Memory B cell (primary cell): Measurements from ENCODE around the gene ITGA8.

Experiments used
- ATAC-seq: fragments of 150-1000 bp; cut with Tn5 transposase; 2 replicates; pipeline ENCODE4 v1.10.0; 2021; ENCODE audit warnings: low read depth, mild to moderate bottlenecking, moderate library complexity
- DNase-seq, 2 donors: peaks; one replicate each; pipeline ENCODE4 v3.0.0; 2022; ENCODE audit warnings: low spot score in 2 of 2
- H3K27ac Mint-ChIP-seq: one replicate; pipeline ENCODE4 v1.8.0; 2022; ENCODE audit warnings: mild to moderate bottlenecking, moderate library complexity, mixed read lengths
- H3K27me3 Mint-ChIP-seq: one replicate; pipeline ENCODE4 v1.8.0; 2022; ENCODE audit warnings: mixed read lengths
- H3K36me3 Mint-ChIP-seq: one replicate; pipeline ENCODE4 v1.8.0; 2022; ENCODE audit warnings: mild to moderate bottlenecking, mixed read lengths
- H3K4me1 Mint-ChIP-seq: one replicate; pipeline ENCODE4 v1.8.0; 2022; ENCODE audit warnings: mixed read lengths
- H3K4me3 Mint-ChIP-seq: one replicate; pipeline ENCODE4 v1.8.0; 2022; ENCODE audit warnings: mild to moderate bottlenecking, moderate library complexity, mixed read lengths
- H3K9me3 Mint-ChIP-seq: one replicate; pipeline ENCODE4 v1.8.0; 2022; ENCODE audit warnings: mixed read lengths

The ITGA8 gene

DNA sequence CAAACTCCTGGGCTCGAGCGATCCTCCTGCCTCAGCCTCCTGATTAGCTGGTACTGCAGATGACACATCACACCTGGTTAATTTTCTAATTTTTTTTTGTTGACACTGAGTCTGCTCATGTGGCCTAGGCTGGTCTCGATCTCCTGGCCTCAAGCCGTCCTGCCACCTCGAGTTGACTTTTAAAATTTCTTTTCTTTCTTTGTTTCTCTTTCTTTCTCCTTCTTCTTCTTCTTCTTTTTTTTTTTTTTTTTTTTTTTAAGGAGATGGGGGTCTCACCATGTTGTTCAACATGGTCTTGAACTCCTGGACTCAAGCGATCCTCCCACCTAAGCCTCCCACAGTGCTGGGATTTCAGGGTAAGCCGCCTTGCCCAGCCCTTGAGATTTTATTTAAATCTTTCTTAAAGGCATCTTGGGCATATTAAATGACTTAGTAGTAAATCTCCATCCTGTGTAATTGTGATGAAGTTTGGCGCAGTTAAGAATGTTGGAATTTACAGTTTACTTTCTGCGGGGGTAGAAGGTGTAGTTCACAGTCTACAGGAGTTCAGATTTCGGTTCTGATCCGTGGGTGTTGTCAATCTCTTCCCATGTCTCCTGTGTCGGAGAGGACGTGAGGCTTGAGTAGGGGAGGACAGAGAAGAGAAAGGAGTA lies 1.0 kb upstream of the ITGA8 start:
- no peak overlapping the region for H3K4me3 Mint-ChIP-seq
- H3K27ac Mint-ChIP-seq, result no peak overlapping the region
- peaks cover 20% of the 10 kb centered on the region for H3K27me3 Mint-ChIP-seq

DNA sequence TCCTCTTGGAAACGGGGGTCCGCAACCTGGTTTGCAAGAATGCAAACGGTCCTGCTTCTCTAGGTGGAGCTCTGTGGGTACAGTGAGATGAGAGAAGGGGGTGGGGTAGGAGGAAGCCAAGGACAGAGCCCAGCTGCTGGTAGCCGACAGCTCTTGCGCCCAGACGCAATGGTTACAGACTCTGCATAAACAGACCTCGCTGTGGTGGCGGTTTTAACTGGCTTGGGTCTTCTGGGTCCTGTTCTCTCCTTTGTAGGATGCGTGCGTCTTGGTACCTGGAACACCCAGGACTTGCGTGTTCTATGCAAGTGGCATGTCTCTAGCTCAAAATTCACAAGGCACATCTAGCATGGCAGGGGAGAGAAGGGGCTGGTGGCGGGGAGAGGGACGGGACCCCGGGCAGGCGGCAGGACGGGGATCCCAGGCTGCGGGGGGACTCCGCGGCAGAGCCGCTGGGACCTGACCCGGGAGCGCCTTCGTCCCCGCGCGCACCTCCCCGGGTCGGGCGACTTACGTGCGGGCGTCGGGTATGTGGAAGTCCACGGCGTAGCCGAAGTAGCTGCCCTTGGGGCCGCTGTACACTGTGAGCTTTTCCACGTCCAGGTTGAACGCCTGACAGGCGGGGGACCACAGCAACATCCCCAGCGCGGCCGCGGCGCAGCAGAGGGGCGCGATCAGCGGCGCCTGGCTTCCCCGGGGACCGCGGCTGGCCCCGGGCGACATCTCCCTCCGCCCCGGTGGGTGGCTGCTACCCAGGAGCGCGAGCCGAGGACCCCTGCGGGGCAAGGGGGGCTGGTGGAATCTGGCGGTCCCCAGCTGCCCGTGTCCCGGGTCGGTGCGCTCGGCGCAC lies 448 bp downstream of the ITGA8 start:
- no peak overlapping the region for H3K4me3 Mint-ChIP-seq
- no peaks in the 10 kb centered on the region for H3K9me3 Mint-ChIP-seq
- no peak for DNase-seq
- no peak for ATAC-seq
- no peaks in the 10 kb centered on the region for H3K36me3 Mint-ChIP-seq
- no peak overlapping the region for H3K27ac Mint-ChIP-seq
- no peaks in the 10 kb centered on the region for H3K4me1 Mint-ChIP-seq
- peaks cover 20% of the 10 kb centered on the region for H3K27me3 Mint-ChIP-seq

More for the DNA sequence above, 1.0 kb upstream of the ITGA8 start:
- ATAC-seq, result no peak
- Mint-ChIP-seq H3K36me3 (no peaks in the 10 kb centered on the region), H3K4me1 (no peaks in the 10 kb centered on the region), H3K9me3 (no peaks in the 10 kb centered on the region)
- no peak for DNase-seq

- peaks cover 20% of the 10 kb centered on the region for H3K27me3 Mint-ChIP-seq
- no peak overlapping the region for H3K27ac Mint-ChIP-seq
- H3K4me3 Mint-ChIP-seq, result no peak overlapping the region
- ATAC-seq, result no peak
- no peaks in the 10 kb centered on the region for H3K4me1 Mint-ChIP-seq
- no peaks in the 10 kb centered on the region for H3K9me3 Mint-ChIP-seq
- no peak for DNase-seq
- no peaks in the 10 kb centered on the region for H3K36me3 Mint-ChIP-seq
Observed at GRCh38 chr10:15718694-15719048, 1.1 kb downstream of the ITGA8 start.

GRCh38 chr10:15715619-15716227 lies 4.0 kb downstream of the ITGA8 start:
- no peaks in the 10 kb centered on the region for H3K9me3 Mint-ChIP-seq
- H3K27me3 Mint-ChIP-seq, result peaks cover 13% of the 10 kb centered on the region
- no peaks in the 10 kb centered on the region for H3K4me1 Mint-ChIP-seq
- no peaks in the 10 kb centered on the region for H3K36me3 Mint-ChIP-seq
- H3K27ac Mint-ChIP-seq, result no peak overlapping the region
- no peak overlapping the region for H3K4me3 Mint-ChIP-seq
- ATAC-seq (no peak), DNase-seq (no peak)

- no peaks in the 10 kb centered on the region for H3K36me3 Mint-ChIP-seq
- no peaks in the 10 kb centered on the region for H3K9me3 Mint-ChIP-seq
- H3K27ac Mint-ChIP-seq, result no peak overlapping the region
- no peak for ATAC-seq
- no peaks in the 10 kb centered on the region for H3K4me1 Mint-ChIP-seq
- no peak overlapping the region for H3K4me3 Mint-ChIP-seq
- peaks cover 14% of the 10 kb centered on the region for H3K27me3 Mint-ChIP-seq
- DNase-seq, result no peak
Observed at GRCh38 chr10:15714847-15715246, 4.9 kb downstream of the ITGA8 start.

DNA sequence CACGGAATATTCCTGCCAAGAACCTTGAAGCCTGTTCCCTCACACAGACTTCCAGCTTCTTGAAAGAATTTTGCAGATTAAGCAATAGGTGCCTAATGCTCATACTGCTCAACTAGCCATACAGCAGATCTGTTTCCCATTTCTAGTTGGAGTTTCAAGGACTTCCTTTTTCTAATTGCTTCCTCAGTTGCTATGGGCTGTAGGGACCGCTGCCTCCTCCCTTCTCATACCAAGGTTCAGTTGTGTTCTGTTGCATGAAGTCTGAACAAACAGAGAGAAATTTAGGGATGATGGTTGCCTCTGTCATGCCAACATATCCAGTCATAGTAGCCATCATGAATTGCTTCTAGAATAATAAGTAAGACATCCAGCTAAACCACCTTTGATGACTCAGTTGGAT lies 6.8 kb downstream of the ITGA8 start:
- H3K27ac Mint-ChIP-seq, result no peak overlapping the region
- DNase-seq (no peak), ATAC-seq (no peak)
- H3K4me1 Mint-ChIP-seq, result no peaks in the 10 kb centered on the region
- no peaks in the 10 kb centered on the region for H3K9me3 Mint-ChIP-seq
- H3K36me3 Mint-ChIP-seq, result no peaks in the 10 kb centered on the region
- H3K4me3 Mint-ChIP-seq, result no peak overlapping the region
- H3K27me3 Mint-ChIP-seq, result peaks cover 7% of the 10 kb centered on the region

DNA sequence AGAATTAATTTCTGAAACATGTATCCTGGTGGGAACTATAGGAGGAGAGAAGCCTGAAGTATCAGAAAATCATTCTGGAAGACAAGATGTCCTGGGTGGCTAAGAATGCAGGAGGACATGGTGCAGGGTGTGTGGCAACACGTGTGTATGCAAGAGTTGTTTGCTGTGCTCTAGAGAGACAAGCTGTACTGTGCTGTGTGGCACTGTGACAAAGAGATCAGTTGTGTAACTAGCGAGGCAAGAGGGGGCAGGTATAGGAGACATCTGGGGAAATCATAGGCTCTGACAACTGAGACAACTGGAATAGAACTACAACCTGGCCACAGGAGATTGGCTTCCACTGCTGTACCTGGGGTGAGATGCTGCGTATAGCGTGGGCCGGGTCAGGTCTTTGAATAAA lies 9.3 kb downstream of the ITGA8 start:
- DNase-seq (no peak), ATAC-seq (no peak)
- no peak overlapping the region for H3K27ac Mint-ChIP-seq
- H3K27me3 Mint-ChIP-seq, result peaks cover 3% of the 10 kb centered on the region
- H3K9me3 Mint-ChIP-seq, result no peaks in the 10 kb centered on the region
- H3K36me3 Mint-ChIP-seq, result no peaks in the 10 kb centered on the region
- H3K4me1 Mint-ChIP-seq, result no peaks in the 10 kb centered on the region
- no peak overlapping the region for H3K4me3 Mint-ChIP-seq

GRCh38 chr10:15705298-15705697 lies 14.4 kb downstream of the ITGA8 start:
- DNase-seq (no peak), ATAC-seq (no peak)
- Mint-ChIP-seq H3K36me3 (no peaks in the 10 kb centered on the region), H3K9me3 (peaks cover 2% of the 10 kb centered on the region), H3K27ac (no peak overlapping the region), H3K4me3 (no peak overlapping the region), H3K4me1 (no peaks in the 10 kb centered on the region), H3K27me3 (no peaks in the 10 kb centered on the region)

GRCh38 chr10:15704581-15704968 lies 15.1 kb downstream of the ITGA8 start:
- H3K4me1 Mint-ChIP-seq, result no peaks in the 10 kb centered on the region
- H3K27ac Mint-ChIP-seq, result no peak overlapping the region

DNA sequence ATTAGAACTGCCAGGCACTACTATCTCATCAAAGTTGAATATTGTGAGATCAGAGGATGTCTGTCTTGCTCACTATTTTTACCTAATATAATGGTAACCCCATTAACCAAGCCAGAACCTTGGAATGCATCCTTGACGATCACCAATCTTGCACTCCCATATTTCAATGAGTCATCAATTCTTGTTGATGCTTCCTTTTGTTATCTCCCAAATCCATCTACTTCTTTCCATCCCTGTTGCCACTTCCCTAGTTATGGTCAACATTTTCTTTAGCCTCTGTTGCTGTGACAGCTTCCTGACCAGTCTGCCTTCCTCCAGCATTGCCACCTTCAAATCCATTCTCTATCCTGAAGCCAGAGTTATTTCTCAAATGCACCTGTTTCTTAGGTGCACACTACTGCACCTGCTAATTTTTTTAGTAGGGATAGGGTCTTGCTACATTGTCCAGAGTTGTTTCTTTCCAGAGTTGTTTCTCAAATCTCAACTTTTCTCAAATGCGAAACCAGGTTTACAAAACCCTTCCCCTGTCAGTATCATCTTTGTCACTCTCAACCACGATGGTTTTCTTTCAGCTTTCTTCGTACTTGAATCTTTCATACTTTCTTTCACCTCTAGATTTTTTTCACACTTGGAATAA lies 15.7 kb downstream of the ITGA8 start:
- H3K27me3 Mint-ChIP-seq, result no peaks in the 10 kb centered on the region
- DNase-seq (no peak), ATAC-seq (no peak)
- H3K36me3 Mint-ChIP-seq, result no peaks in the 10 kb centered on the region
- no peak overlapping the region for H3K27ac Mint-ChIP-seq
- H3K4me3 Mint-ChIP-seq, result no peak overlapping the region
- peaks cover 4% of the 10 kb centered on the region for H3K9me3 Mint-ChIP-seq
- no peaks in the 10 kb centered on the region for H3K4me1 Mint-ChIP-seq

More at GRCh38 chr10:15704581-15704968, 15.1 kb downstream of the ITGA8 start:
- no peak overlapping the region for H3K4me3 Mint-ChIP-seq
- DNase-seq (no peak), ATAC-seq (no peak)
- peaks cover 4% of the 10 kb centered on the region for H3K9me3 Mint-ChIP-seq
- no peaks in the 10 kb centered on the region for H3K36me3 Mint-ChIP-seq
- no peaks in the 10 kb centered on the region for H3K27me3 Mint-ChIP-seq

DNA sequence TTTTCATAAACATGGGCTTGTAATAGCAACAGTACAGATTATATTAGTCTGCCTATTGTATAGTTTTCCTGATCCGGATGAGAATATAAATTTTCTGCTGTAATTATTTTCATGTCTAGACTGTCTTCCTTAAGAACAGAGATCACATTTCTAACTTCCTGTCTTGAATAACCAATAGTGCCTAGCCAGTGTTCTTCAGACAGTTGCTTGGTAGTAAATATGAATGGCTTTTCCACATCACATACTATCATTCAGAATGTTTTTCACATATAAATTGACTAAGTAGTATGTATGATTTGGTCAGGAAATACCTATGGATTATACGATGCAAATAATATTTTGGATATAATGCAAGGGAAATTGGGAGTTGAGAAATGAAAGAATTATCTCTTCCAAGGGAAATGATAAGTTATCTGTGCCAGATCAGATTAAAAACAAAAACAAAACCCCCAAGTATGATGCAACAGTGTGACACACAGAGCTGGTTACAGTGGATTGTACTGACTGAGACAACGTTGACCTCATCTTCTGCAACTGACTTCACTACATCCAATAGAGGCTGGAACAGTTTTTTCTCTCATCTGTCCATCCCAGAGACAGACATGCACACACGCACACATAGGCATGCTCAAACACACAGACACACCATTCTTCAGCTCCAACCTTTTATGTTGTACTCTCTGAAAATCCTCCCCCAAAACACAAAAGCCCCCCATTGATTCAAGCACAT lies 16.4 kb downstream of the ITGA8 start:
- no peaks in the 10 kb centered on the region for H3K4me1 Mint-ChIP-seq
- H3K36me3 Mint-ChIP-seq, result no peaks in the 10 kb centered on the region
- no peak overlapping the region for H3K4me3 Mint-ChIP-seq
- no peak overlapping the region for H3K27ac Mint-ChIP-seq
- DNase-seq (no peak), ATAC-seq (no peak)
- H3K27me3 Mint-ChIP-seq, result no peaks in the 10 kb centered on the region
- peaks cover 6% of the 10 kb centered on the region for H3K9me3 Mint-ChIP-seq

GRCh38 chr10:15700078-15700674 lies 19.5 kb downstream of the ITGA8 start:
- H3K4me3 Mint-ChIP-seq, result no peak overlapping the region
- no peak overlapping the region for H3K27ac Mint-ChIP-seq
- peaks cover 6% of the 10 kb centered on the region for H3K9me3 Mint-ChIP-seq
- H3K27me3 Mint-ChIP-seq, result no peaks in the 10 kb centered on the region
- DNase-seq (no peak), ATAC-seq (no peak)
- no peaks in the 10 kb centered on the region for H3K4me1 Mint-ChIP-seq
- no peaks in the 10 kb centered on the region for H3K36me3 Mint-ChIP-seq

DNA sequence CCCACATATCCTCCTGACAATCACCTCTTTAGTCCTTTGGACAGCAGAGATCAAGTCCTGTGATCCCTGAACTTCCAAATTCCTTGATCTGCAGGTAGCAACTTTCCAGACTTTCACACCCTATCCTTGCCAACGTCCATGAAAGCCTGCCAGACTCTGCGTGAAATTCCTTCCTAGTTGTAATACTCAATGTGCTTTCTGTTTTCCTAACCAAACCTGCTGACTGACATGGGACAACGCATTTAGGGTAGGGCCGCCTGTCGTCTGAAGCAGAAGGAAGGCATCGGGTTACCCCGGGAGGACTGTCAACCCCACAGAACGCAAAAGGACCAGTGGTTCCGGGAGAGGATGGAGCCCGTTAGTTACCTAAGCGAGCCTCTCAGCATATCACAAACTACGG lies 23.9 kb downstream of the ITGA8 start:
- H3K9me3 Mint-ChIP-seq, result peaks cover 6% of the 10 kb centered on the region
- no peak for ATAC-seq
- H3K27ac Mint-ChIP-seq, result no peak overlapping the region
- no peaks in the 10 kb centered on the region for H3K4me1 Mint-ChIP-seq
- H3K27me3 Mint-ChIP-seq, result no peaks in the 10 kb centered on the region
- DNase-seq, result no peak
- H3K36me3 Mint-ChIP-seq, result no peaks in the 10 kb centered on the region
- no peak overlapping the region for H3K4me3 Mint-ChIP-seq
